Lower lobe of right lung (tissue), 2 donors: ENCODE measurements around the gene MICAL2. TPM values are rescaled to one million over a fixed set of nuclear protein-coding genes. Genes with fewer than 3 reads are reported as not detected.

Experiments used
- ATAC-seq, 2 donors: fragments of 200-7000 bp; cut with Tn5 transposase; one replicate each; pipeline ENCODE4 v1.9.1; 2020 to 2022; ENCODE audit warnings: mild to moderate bottlenecking in 2 of 2, moderate library complexity in 2 of 2
- DNase-seq: peaks from one replicate; pipeline ENCODE4 v3.0.0-alpha.2; 2020
- H3K27ac ChIP-seq: fragments of 200-600 bp; one replicate; pipeline ENCODE4 v1.8.0; 2022
- H3K27me3 ChIP-seq: fragments of 200-600 bp; one replicate; pipeline ENCODE4 v1.8.0; 2022; ENCODE audit warnings: low read depth
- H3K36me3 ChIP-seq: fragments of 200-600 bp; one replicate; pipeline ENCODE4 v1.8.0; 2022; ENCODE audit warnings: mild to moderate bottlenecking
- H3K4me1 ChIP-seq: fragments of 200-600 bp; one replicate; pipeline ENCODE4 v1.8.0; 2022
- H3K4me3 ChIP-seq: fragments of 200-600 bp; one replicate; pipeline ENCODE4 v1.8.0; 2022; ENCODE audit warnings: mild to moderate bottlenecking
- H3K9me3 ChIP-seq: fragments of 200-600 bp; one replicate; pipeline ENCODE4 v1.8.0; 2022
- CTCF ChIP-seq: fragments of 200-600 bp; IDR thresholded peaks from one replicate; pipeline ENCODE4 v1.8.0; 2022; ENCODE audit warnings: antibody characterized with exemption, mild to moderate bottlenecking
- intact Hi-C: fragments of 100-400 bp; cut with DNase I; formaldehyde crosslinking; loops from one replicate; pipeline ENCODE4 v1.11.0; 2022
- total RNA-seq: library from RNA; stranded (reverse); fragmentation: NEBNext Ultra II Directional; extraction: Animal tissue kit (Norgen Biotek cat#: 25700); gene quantifications from one replicate; pipeline ENCODE4 v1.2.1, GENCODE V29; 2021
- donor health status: DM: no; HTN: yes; CAD: no; lungs with severe emphysema.

Gene MICAL2
- total RNA-seq, 1 donor from 2014 or later: 127 TPM

DNA sequence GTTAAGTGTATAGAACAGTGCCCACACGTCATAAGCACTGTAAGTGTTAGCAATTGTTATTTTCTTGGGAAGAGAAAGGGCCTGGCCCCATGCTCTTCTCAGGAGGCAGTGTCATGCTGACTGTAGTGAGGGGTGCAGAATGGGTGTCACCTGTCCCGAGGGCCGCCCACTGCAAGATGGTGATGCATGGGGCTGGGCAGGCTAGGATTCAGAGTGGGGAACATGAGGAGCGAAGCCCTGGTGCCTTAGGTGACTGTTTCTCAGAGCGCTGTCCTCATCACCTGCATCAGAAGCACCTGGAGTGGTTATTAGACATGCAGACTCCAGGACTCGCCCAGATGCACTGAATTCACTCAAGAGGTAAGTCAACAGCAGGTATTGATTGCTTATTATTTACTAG, 166.0 kb downstream of the MICAL2 start:
- TF ChIP-seq CTCF: no peak
- DNase-seq (no peak), ATAC-seq (no peak)
- H3K36me3 ChIP-seq: no peaks in the 10 kb centered on the region
- H3K4me3 ChIP-seq: no peak overlapping the region
- peaks cover 11% of the 10 kb centered on the region for H3K4me1 ChIP-seq
- no peaks in the 10 kb centered on the region for H3K27me3 ChIP-seq
- H3K9me3 ChIP-seq: no peaks in the 10 kb centered on the region
- intact Hi-C loops: no loop called here
- H3K27ac ChIP-seq: no peak overlapping the region

GRCh38 chr11:12276831-12277475, 166.6 kb downstream of the MICAL2 start:
- no peak for DNase-seq
- intact Hi-C loops: no loop called here

DNA sequence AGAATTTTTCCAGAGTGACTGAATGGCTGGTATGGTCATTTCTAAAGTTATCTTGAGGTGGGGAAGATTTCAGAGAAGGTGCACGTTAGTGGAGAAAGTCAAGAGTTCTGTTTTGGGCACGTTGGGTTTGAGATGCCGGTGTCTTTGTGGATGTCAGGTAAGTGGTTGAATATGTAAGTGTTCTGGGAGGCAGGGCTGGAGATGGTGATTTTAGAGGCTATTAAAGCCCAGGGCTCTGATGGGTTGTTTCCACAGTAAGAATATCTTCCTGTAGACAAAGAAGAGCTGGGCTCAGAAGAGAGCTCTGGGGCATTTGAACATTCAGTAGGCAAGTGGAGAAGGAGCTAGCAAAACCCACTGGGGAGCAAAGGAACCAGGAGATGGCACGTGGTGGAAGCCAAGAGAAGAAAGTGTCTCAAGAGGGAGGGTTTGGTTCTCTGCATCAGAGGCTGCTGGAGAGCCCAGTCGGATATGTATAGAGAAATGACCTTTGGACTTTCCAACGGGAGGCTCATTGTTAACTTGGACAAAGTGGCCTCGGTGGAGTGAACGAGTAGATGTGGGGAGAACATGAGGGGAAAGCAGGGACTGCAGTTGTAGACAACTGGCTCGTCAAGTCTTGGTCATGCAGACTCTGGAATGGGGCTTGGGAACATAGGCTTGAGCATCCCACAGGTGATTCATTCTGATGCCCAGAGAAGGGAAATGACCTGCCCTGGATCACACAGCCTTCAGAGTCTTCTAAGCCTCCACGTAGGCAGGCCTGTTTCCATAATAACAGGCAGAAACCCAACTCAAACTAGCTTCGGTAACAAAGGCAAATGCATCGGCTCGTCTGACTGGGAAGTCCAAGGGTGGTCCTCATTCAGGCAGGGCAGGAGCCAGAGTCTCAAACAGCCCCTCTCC, 168.6 kb downstream of the MICAL2 start:
- Histone ChIP-seq H3K4me1 (peaks cover 16% of the 10 kb centered on the region), H3K27me3 (no peaks in the 10 kb centered on the region), H3K27ac (peak overlapping the region; percentile 11), H3K9me3 (no peaks in the 10 kb centered on the region), H3K36me3 (no peaks in the 10 kb centered on the region), H3K4me3 (no peak overlapping the region)
- no peak for ATAC-seq
- no peak for DNase-seq
- intact Hi-C loops: no loop called here
- TF ChIP-seq CTCF: no peak

More at GRCh38 chr11:12276831-12277475, 166.6 kb downstream of the MICAL2 start:
- no peak overlapping the region for H3K27ac ChIP-seq
- peaks cover 16% of the 10 kb centered on the region for H3K4me1 ChIP-seq
- no peak for TF ChIP-seq CTCF
- no peaks in the 10 kb centered on the region for H3K27me3 ChIP-seq
- H3K4me3 ChIP-seq: no peak overlapping the region
- H3K9me3 ChIP-seq: no peaks in the 10 kb centered on the region
- ATAC-seq: no peak
- H3K36me3 ChIP-seq: no peaks in the 10 kb centered on the region

GRCh38 chr11:12279672-12280108, 169.3 kb downstream of the MICAL2 start:
- Histone ChIP-seq H3K4me1 (peaks cover 16% of the 10 kb centered on the region), H3K36me3 (no peaks in the 10 kb centered on the region), H3K9me3 (no peaks in the 10 kb centered on the region), H3K27ac (peak overlapping the region; percentile 11), H3K4me3 (no peak overlapping the region), H3K27me3 (no peaks in the 10 kb centered on the region)
- DNase-seq: no peak
- peak; percentile 10 to 25 for ATAC-seq
- intact Hi-C loops: loop anchor here (10.0 kb wide), 1 partner anchor 235 kb away; no protein-coding TSS in a partner anchor
- no peak for TF ChIP-seq CTCF

DNA sequence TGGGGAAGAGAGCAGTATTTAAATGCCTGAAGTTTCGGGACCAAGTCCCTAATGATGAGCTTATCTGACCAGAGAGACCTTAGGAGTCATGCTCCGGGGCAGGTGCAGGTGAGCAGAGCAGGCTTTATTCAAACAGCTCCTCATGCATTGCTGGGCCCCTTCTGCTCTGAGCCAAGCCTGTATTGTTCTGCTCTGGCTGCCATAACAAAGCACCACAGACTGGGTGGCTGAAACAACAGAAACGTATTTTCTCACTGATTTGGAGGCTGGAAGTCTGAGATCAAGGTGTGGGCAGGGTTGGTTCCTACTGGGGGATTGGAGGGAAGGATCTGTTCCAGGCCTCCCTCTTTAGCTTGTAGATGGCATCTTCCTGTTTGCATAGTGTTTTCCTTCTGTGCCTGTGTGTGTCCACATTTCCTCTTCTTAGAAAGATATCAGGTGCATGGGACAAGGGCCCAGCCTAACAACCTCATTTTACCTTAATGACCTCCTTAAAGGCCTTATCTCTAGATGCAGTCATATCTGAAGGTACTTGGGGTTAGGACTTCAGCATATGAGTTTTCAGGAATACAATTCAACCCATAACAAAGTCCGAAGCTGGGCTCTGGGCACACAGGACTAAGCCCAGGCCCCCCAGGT, 169.9 kb downstream of the MICAL2 start:
- intact Hi-C loops: loop anchor here (10.0 kb wide), 1 partner anchor 236 kb away; no protein-coding TSS in a partner anchor
- Histone ChIP-seq H3K4me1 (peaks cover 16% of the 10 kb centered on the region), H3K36me3 (no peaks in the 10 kb centered on the region), H3K27me3 (no peaks in the 10 kb centered on the region), H3K4me3 (no peak overlapping the region), H3K9me3 (no peaks in the 10 kb centered on the region), H3K27ac (peak overlapping the region; percentile 24)
- DNase-seq: no peak
- ATAC-seq: peak; percentile 48 to 58
- no peak for TF ChIP-seq CTCF
